ENCODE results near the gene PLCG2. TPM values are rescaled to one million over a fixed set of nuclear protein-coding genes. Genes with fewer than 3 reads are reported as not detected.

Gene PLCG2
- total RNA-seq, 2 experiments from 2014 or later: 196 to 485 TPM

DNA sequence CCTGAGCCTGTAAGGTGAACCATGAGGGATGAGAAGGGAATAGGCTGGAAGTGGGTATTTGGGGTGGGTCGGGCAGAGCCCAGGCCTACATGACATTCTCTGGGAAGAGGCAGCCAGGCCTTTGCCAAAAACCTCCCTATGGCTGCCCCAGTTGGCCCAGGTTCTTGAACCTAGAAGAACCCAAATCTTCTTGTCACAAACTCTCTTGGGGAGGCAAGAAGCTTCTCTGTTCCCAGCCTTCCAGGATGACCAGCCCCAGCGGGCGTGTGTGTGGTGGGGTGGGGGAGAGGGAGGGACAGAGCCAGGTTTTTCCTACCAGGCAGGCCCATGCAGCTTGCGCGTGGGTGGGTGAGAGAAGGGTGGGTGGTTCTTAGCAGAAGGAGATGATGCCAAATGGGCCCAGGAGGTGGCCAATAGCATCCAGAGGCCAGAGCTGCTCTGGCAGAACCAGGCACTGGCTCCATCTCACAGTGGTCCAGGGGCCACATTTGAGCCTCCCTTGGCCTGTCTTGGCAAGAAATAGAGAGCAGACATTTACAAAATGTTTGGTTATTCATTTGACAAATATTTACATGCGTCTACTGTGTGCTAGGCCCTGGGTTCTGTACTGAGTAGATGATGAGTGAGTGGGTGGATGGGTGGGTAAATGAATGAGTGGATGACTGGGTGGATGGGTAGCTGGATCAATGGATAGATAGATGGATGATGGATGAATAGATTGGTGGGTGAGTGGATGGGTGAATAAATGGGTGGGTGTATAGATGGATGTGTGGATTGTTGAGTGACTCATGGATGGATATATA, 44.3 kb upstream of the PLCG2 start:
- no peak overlapping the region for H3K4me3 ChIP-seq (ENCODE audit: low read depth, low read length, poor library complexity, severe bottlenecking)

GRCh38 chr16:81737885-81738536, 41.1 kb upstream of the PLCG2 start:
- peaks cover 30% of the 10 kb centered on the region for H3K79me2 ChIP-seq (ENCODE audit: insufficient read depth, low read depth, low read length)
- BruUV-seq (replicated peaks): no TSS peak
- H4K20me1 ChIP-seq (ENCODE audit: insufficient read depth, low read length): no peaks in the 10 kb centered on the region
- H3K4me2 ChIP-seq (ENCODE audit: low read length): peak overlapping the region; percentile 97
- ChIA-PET CTCF (ENCODE audit: unreplicated experiment) (interaction anchor here (1.1 kb wide), 1 partner anchor 8 kb away, joined by 5 read pairs; no protein-coding TSS in a partner anchor), POLR2A (interaction anchor here (1.2 to 4.1 kb wide), 5 partner anchors 11 to 23 kb away, joined by 3 to 26 read pairs (median 5); no protein-coding TSS in a partner anchor)
- peaks cover 52% of the 10 kb centered on the region for H3K4me1 ChIP-seq (ENCODE audit: insufficient read depth, low read length, poor library complexity, severe bottlenecking)
- H3K27ac ChIP-seq (ENCODE audit: low read depth, low read length, poor library complexity, severe bottlenecking): peak overlapping the region; percentile 89
- no peaks in the 10 kb centered on the region for H3K9me3 ChIP-seq (ENCODE audit: low read length)
- peak overlapping the region; percentile 71 for H3K4me3 ChIP-seq (ENCODE audit: low read depth, low read length, poor library complexity, severe bottlenecking)
- intact Hi-C loops (cut with micrococcal nuclease; ENCODE audit: unreplicated experiment): loop anchor here (1.0 to 10.0 kb wide), 10 partner anchors 47 to 733 kb away; partner anchors contain the start of genes ATMIN, C16orf46, CENPN and CMC2
- H3K9me2 ChIP-seq (ENCODE audit: insufficient read depth, low read length): no peaks in the 10 kb centered on the region
- peak; percentile 92 for TF ChIP-seq CTCF (conservative IDR thresholded peaks at IDR 0.05; ENCODE audit: low read length)
- TF ChIP-seq EZH2phosphoT487 (IDR thresholded peaks at IDR 0.05; ENCODE audit: borderline replicate concordance, low read depth, low read length): no peak
- H2AFZ ChIP-seq (ENCODE audit: low read length): peak overlapping the region; percentile 88
- DNase-seq (ENCODE audit: low spot score): peak; percentile 92
- peaks cover 5% of the 10 kb centered on the region for H3K36me3 ChIP-seq (ENCODE audit: insufficient read depth, low read length)

More for the DNA sequence above, 44.3 kb upstream of the PLCG2 start:
- DNase-seq (ENCODE audit: low spot score): no peak
- H3K27ac ChIP-seq (ENCODE audit: low read depth, low read length, poor library complexity, severe bottlenecking): no peak overlapping the region
- peaks cover 8% of the 10 kb centered on the region; the same call in 1 of the 2 replicates for H3K79me2 ChIP-seq (ENCODE audit: insufficient read depth, low read depth, low read length)
- no peak overlapping the region for H3K4me2 ChIP-seq (ENCODE audit: low read length)
- CTCF ChIA-PET (ENCODE audit: unreplicated experiment): interaction anchor here (0.5 kb wide), 1 partner anchor 22 kb away, joined by 4 read pairs; no protein-coding TSS in a partner anchor
- intact Hi-C loops (cut with micrococcal nuclease; ENCODE audit: unreplicated experiment): loop anchor here (5.0 to 10.0 kb wide), 3 partner anchors 658 to 730 kb away; partner anchors contain the start of genes ATMIN, C16orf46, CENPN and CMC2
- no TSS peak for BruUV-seq (replicated peaks)
- H3K36me3 ChIP-seq (ENCODE audit: insufficient read depth, low read length): no peaks in the 10 kb centered on the region
- no peaks in the 10 kb centered on the region for H3K9me3 ChIP-seq (ENCODE audit: low read length)
- H3K9me2 ChIP-seq (ENCODE audit: insufficient read depth, low read length): no peaks in the 10 kb centered on the region
- POLR2A ChIA-PET: interaction anchor here (0.6 to 0.7 kb wide), 2 partner anchors 9 to 1234 kb away, joined by 3 to 5 read pairs; no protein-coding TSS in a partner anchor
- TF ChIP-seq CTCF (conservative IDR thresholded peaks at IDR 0.05; ENCODE audit: low read length) (no peak), EZH2phosphoT487 (IDR thresholded peaks at IDR 0.05; ENCODE audit: borderline replicate concordance, low read depth, low read length) (no peak)
- H2AFZ ChIP-seq (ENCODE audit: low read length): no peak overlapping the region
- H3K4me1 ChIP-seq (ENCODE audit: insufficient read depth, low read length, poor library complexity, severe bottlenecking): peaks cover 44% of the 10 kb centered on the region
- H4K20me1 ChIP-seq (ENCODE audit: insufficient read depth, low read length): no peaks in the 10 kb centered on the region

Measured in OCI-LY7 (cell line).